Measurements from ENCODE around the gene RGSL1.

RGSL1 gene

DNA sequence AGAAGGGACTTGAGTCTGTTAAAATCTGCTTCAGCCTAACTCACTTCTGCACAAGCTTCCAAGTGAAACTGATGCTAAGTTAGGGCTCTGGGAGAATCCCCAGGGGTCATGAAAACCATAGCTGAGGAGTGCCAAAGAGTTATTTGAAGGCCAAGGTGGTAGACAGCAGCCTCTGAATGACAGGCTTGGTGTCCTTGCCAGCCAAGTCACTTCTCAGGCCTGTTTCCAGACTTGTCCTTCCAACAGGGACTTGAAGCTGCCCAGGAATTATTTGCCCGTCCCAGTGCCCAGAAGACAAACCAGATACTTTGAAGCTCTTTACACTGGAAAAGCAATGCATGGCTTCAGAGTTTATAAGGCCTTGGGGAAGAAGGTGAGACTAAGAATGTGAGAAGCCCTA lies 105.5 kb downstream of the RGSL1 start:
- DNase-seq, result no peak

DNA sequence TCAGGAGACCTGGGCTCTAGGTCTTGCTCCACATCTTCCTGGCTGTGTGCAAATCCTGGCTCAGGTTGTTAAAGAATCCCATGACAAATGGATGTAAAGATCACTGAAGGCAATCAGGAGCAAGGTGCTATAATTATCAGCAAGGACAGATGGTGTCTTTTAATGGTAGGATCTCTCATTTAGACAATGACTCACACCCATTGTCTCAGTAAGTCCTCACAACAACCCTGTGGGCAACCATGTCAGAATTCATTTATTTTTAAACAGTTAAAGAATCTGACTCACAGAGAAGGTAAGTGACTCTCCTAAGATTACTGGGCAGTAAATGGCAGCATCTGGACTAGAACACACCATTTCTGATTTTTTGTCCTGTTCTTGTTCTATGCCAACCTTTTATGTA lies 106.3 kb downstream of the RGSL1 start:
- no peak for DNase-seq

DNA sequence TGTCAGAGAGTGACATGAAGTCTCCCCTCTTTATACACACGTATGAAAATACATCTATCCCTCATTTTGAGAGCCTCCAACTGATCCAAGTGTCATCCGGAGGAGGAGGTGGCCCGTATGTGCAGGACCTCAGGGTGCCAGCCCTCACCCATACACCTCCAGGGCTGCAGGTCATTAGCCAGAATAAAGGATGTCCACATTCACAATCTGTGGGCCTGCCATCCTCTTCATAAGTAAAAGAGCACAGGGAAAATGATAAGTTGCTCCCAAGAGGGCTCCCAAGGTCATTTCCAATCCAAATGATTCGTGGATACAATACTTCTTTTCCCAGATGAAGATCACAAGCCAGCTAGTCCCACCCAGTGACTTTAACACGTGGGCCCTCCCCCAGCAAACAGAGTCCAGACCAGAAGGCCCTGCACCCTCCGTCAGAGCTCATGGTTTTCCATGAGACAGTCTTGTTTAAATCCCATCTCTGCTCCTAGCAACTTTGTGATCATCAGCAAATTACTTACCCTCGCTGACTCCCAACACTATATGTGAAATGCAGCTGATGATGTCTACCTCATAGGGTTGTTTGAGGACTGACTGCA lies 110.5 kb downstream of the RGSL1 start:
- no peak for DNase-seq

DNA sequence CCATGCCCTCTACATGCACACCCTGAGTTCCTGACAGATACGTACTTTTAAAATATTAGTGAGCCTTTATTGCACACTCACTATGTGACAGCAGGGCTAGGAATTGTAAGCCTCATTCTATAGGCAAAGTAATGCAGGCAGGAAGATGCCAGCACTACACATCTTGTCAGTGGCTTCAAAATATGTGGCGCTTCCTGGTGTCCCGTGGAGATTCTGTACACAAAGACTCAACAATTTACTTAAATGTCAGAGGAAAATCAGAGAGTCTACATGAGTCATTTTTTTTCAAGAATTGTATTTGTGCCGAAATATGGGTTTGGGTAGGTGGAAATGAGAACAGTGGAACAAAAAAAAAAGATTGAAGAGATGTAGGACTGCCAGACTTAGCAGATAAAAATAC lies 111.5 kb downstream of the RGSL1 start:
- DNase-seq, result no peak

DNA sequence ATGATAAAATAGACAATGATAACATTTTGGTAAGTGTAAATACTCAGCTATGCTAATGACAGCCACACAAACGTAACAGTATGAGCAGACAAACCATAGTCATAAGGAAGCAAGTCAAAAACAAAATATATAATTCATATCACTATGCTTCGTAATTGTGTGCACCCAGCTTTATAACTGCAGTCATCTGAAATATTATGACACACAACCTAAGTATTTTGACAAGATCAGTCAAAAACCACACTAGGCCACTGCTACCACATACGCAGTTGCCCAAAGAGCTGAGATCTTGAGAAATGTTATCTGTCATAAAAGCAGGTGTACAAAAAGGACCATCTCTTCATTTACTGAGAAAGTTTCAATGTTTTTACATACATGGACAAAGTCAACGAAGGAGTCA lies 113.1 kb downstream of the RGSL1 start:
- DNase-seq, result no peak

DNA sequence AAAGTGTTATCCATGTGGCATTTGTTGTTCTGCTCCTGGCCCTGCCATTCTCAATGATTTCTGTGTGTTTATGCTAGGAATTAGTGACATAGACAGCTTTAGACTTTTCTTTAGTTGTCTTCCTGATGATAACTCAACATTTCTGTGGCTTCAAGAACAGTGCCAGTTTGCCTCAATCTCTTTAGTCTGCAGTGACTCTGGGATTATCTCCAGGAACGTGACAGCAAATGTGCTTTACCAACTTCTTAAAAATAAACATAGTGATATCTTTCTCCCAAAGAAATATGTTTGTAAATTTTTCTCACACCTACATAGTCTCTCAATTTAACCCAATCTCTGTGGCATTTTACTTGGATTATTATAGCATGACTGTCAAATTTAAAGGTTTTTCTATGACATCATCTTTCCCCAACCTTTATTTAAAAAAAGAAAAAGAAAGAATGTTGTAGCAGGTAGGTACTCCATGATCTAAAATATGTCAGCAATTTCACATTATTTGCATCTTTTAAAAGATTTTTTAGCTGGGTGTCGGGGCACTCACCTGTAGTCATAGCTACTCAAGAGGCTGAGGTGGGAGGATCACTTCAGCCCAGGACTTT lies 114.6 kb downstream of the RGSL1 start:
- DNase-seq, result no peak

DNA sequence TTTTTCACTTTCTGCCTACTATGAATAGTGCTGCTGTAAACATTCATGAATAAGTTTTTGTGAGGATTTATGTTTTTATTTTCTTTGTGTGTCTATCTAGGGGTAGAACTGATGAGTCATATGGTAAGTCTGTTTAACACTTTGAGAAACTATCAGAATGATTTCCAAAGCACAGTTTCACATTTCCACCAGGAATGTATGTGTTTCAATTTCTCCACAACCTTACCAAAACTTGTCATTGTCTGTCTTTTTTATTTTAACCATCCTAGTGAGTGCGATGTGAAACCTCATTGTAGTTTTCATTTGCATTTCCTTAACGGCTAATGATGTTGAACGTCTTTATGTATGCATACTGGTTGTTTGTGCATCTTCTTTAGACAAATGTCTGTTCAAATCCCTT lies 115.6 kb downstream of the RGSL1 start:
- no peak for DNase-seq

DNA sequence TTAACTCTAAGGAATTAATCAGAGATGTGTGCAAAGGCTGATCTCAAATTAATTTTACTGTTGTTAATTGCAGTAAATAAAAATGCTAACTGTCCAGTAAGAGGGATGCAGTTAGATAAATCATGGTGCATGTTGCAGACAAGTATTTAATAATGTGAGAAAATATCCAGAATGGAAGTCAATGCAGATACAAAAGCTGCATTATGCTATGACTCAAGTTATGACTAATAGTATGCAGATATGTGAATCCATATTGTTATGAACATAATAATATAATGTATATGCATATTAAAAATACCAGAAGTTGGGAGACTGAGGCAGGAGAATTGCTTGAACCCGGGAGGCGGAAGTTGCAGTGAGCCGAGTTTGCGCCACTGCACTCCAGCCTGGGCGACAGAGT lies 117.7 kb downstream of the RGSL1 start:
- no peak for DNase-seq

DNA sequence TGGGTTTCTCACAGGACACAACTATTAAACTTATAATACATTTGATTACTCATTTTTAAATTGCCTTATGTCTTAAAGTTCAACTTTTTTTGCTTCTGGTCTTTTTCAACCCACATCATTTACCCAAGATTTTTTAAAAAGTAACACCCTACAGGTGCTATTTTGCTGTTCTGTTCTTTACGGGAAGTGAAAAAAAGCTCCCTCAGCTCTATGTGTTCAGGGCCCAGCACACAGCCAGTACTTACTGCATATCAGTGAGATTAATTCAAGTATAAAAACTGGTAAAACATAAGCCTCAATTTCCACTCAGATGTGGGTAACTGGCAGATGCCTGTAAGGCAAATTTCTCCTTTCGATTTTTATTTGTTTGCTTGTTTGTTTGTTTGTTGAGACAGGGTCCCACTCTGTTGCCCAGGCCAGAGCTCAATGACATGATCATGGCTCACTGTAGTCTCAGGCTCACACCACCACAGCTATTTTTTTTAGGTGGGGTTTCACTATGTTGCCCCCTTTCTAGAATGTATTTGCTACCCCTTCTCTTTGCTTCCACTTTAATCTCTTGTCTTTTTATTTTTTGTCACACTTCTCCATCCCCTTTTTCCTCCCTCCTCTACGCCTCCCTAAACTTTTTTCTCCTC lies 118.8 kb downstream of the RGSL1 start:
- DNase-seq, result no peak

DNA sequence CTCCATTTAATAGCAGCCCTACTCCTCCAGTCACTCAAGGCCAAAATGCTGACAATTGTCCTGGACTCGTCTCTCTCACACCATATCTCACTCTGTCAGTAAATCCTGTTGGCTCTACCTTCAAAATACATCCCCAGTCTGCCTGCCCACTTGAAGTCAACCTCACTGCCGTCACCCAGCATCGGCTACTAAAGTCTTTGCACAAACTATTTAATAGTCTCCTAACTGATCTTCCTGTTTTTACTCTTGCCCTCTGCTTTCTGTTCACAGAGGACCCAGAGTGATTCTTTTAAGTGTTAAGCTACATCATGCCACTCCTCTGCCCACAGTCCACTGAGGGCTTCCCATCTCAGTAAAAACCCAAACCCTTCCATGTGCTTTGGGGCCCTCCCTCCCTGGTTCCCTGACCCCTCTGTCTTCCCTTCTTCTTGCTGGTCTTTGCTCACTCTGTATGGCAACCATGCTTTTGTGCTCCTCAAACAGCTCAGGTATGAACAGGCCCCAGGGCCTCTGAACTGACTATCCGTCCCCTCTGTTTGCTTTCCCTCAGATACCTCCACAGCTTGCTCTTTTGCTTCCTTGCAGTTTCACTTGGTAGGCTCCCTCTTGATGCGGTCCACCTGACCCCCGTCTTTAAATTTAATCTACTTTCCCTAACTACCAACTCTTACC lies 120.1 kb downstream of the RGSL1 start:
- no peak for DNase-seq

DNA sequence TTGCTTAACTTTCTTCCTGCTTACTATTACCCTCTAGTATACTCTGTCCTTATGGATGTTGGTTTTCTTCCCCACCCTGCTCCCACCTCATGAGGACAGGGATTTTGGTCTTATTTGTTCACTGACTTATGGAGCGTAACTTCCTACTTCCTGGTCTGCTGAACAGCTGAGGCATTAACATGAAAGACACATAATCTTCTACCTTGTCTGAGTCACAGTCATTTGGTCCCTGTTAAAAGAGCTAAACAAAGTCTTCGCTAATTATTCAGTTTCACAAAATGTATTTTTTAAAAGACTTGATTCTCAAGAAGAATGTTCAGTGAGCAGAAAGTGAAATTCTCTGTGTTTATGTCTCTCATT lies 120.6 kb downstream of the RGSL1 start:
- DNase-seq, result no peak

DNA sequence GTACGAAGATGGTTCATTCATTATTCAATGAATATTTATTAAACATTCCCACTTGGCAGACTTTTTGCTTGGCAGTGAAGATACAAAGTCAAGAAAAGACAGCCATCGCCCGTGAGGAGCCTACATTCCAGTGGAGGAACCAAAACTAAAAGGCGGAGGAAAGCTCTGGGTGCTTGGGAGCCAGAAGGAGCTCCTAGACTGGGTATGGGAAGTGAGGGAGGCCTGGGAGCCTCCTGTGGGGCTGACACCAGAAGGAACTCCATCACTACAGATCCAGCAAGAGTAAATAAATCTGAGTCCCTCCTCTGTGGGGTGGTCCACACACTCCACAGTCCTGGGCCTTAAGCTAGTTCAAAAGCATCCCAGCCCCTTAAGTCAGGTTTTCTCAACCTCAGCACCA lies 124.2 kb downstream of the RGSL1 start:
- no peak for DNase-seq

DNA sequence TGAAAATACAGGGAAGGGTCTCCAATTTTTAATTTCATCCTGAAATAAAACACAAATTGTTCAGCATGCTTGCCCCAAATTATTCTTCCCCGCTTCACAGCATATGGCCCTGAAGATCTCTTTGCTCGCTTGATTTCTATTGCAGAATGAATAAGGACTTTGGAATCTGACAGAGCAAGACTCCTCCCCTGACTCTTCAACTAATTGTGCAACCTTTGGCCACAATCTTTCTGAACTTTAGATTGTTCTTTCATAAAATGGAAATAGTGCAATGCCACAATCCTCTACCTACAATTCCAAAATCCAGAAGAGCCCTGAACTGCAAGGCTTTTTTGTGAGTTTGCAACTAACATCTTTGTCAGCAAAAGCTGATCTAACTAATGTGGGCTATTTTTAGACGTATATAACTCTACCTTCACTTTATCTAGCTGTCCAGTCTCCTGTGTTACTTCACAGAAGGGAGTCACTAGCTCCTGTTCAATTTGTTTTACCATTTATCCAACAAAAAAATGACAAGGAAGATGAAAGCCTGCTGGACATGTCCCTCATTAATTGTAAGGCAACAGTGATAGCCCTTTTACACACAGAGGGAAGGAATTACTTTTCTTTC lies 125.7 kb downstream of the RGSL1 start:
- no peak for DNase-seq

DNA sequence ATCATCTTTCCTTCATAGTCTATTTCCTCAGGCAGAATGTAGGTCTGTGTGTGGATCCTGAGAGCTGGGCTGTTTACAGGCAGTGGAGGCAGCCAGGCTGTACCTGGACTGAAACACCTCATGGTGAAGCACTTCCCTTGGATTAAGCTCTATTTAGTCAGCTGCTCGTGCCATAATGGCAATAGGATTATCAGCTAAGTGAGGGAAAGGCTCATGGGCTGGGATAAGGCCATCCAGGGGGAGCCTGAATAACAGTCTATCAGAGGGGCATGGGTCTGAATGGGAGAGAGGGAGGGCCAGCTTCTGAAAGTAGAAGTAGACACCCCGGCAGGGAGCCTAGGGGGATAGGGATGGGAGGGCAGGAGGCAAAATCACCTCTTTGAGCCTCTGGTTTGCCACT lies 130.8 kb downstream of the RGSL1 start:
- no peak for DNase-seq

DNA sequence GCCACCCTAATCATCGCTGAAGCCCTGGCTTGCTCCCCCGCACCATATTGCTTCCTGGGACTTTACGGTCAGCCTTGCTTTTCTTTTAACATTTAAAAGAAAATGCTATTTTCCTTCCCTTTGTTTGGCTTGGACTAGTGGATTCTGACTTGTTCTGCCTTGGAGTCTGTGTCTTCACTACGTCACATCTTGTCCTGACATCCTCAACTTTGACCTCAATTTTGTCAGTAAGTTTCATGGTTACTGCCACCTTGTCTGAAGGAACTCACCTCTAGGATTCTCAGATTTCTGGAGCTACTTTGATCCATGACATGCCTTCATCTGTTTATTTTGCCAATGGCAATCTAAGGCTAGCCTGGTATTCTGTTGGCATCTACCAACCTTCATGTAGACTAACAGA lies 134.8 kb downstream of the RGSL1 start:
- DNase-seq, result no peak

DNA sequence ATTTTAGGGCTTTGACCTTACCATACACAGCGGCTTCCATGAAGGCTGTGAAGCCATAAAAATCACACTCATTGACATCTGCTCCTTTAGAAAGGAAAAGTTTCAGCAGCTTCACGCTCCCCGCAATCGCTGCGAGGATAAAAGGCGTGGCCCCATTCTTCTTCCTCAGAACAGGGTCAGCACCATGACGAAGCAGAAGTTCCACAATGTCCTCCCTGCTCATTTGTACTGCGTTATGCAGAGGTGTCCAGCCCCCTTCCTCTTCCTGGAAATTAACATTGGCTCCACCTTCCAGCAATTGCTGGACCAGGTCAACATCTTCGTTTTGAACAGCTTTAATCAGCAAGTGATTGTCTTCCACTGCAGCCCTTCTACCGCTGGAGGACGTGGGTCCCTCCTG lies 136.4 kb downstream of the RGSL1 start:
- DNase-seq, result no peak

DNA sequence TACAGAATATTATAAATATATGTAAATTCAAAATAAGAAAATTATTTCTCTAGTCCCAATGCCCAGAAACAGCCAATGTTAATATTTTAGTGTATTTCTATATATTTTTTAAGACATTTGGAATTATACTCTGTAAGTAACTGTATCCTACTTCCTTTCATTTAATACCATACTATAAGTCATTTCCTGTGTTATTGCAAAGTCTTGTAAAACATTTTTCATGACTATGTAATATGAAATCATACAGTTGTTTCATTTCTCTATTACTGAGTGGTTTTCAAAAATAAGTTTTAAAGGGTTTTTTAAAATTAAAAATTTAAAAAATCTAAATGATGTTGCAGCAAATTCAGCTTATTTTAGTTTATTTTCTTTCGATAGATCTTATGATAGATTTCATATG lies 137.1 kb downstream of the RGSL1 start:
- no peak for DNase-seq

DNA sequence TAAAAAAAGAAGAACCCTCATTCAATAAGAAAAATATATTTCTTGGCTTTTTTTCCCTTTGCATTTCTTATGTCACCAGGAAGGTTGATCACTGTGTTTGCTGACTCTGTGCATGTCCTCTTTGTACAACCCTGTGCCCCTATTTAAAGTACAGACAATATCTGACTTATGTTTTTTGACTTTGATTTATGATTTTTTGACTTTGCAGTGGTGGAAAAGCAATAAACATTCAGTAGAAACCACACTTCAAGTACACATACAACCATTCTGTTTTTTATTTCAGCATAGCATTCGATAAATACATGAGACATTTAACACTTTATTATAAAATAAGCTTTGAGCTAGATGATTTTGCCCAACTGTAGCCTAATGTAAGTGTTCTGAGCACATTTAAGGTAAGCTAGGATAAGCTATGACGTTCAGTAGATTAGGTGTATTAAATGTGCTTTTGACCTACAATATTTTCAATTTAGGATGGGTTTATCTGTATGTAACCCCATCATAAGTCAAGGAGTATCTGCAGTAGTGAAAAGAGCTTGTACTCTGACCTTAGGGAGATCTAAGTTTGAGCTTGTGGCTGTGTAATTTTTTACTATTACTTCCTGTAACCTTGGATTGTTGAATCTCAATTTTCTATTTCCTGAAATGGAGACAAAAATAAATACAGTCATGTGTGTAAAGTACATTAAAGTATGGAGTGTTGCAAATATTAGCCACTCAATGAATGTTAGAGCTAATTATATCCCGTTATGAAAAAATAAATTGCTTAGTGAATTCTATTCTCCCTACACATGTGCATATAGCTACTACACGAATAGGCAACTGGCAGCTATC lies 137.9 kb downstream of the RGSL1 start:
- DNase-seq, result no peak

DNA sequence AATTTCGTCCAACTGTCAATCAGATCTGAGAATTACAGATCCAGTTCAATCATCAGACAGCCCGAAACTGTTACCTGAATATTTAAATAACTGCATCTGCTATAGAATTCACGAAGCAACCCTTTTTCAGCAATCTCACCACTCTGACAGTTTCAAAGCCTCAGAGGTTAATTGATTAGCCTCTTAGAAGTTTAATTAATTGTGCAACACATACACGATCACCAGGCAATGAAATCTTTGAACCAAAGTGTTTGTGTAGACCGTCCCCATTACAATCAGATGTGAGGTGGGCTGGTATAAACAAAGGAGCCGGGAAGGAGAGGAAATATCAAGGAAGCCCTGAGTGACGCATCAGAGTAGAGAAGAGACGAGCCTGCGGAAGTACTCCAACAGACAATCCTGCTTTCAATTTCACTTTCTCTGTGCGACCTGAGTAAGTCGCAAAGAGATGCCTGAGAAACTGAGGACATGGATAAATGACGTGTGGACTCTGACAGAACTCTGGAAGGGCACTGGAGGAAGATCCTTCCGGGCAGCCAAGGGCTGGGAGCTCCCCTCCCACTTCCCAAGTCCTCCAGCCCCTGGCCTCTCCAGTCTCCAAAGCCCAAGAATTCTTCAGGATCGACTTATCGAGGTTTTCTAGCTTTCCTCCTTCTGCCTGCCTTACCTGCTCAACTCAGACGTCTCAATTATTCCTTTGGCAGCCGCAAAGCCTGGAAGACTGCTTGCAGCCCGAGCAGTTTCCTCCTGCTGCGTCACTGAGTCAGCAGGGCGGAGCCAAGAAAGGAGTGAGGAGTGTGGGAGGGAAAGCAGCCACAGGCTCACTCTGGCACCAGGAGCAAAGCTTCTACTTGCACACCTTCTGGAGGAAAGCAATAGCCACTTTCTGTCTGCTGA lies 138.8 kb downstream of the RGSL1 start, which contains the start of gene RNASEL:
Gene RNASEL (minus strand): TSS at position 757 of the 897 bp plus-strand sequence. CDS start 2,450 bp downstream, outside the sequence.
- no peak for DNase-seq

DNA sequence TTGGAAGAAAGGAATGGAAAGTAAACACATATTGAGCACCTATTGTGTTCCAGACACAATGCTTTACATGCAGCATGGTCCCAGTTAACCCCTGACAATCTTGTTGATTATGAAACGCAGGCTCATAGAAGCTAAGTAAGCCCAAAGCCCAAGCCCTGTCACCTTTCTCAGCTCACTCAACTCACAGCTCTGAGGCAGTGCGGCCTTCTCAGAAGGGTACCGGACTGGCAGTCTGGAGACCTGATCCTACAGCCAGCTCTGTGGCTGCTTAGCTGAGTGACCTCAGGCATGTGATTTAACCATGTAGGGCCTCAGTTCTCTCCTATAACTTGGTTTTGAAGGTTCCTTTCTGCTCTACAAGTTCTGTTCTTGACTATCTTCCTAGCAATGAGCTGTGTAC lies 139.6 kb downstream of the RGSL1 start:
- no peak for DNase-seq

DNA sequence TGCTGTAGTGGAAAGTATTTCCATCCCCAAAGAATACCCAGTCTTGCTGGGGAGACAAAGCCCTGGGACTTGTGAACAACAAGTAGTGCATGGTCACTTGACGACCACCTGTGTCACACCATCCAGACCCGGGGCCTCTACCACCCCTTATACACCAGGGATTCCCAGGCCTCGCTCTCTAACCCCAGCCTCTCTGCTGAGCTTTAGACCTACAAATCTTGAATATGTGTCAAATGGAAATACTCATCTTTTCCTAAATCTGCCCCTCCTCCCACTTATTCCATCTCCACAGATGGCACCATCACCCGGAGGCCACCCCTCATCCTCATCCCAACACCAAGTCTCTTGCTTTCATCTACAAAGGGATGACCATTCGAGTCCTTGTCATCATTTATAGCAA lies 140.0 kb downstream of the RGSL1 start:
- no peak for DNase-seq

Data from cerebellar nuclear complex (tissue), 1 donor.